ENCODE data around the gene FLII. TPM values are rescaled to one million over a fixed set of nuclear protein-coding genes. Genes with fewer than 3 reads are reported as not detected.

Gene FLII
- total and polyA plus RNA-seq, 2 of the 13 experiments (the other 11 are each of a cell fraction or from before 2014, with no cell fraction given) = 130 to 303 TPM

DNA sequence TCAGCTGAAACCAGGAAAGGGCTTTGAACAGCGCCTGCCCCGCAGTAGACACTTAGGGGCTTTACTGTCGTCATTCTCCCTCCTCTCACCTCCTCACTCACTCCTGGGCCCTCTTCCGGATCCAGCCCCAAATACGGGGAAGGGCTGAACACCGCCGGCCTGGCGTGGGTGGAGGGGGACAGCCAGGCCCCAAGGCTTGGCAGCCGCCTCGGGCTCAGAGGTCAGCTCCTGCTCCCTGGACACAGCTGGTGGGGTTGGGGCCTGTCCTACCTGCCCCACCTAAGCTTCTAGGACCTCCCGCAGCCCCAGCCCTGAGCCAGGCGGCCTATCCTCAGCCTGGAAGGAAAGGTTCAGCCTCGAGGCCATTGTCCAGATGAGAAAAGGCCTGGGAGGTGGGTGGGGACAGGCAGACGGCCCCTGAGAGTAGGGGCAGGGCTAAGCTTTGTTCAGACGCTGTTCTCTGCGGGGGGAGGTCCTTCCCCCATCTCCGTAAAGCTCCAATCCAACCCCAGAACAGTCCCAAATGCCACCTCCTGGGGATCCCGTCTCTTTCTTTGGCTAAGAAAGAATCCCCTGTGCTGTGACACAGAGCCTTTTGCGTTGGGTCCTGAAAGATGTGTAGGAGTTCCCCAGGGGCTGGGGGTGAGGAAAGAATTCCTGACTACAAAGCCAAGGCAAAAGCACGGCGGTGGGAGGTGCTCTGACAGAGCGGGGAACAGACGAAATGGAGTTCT lies 34.0 kb downstream of the FLII start (continued):
- TF ChIP-seq, protein P1, sequence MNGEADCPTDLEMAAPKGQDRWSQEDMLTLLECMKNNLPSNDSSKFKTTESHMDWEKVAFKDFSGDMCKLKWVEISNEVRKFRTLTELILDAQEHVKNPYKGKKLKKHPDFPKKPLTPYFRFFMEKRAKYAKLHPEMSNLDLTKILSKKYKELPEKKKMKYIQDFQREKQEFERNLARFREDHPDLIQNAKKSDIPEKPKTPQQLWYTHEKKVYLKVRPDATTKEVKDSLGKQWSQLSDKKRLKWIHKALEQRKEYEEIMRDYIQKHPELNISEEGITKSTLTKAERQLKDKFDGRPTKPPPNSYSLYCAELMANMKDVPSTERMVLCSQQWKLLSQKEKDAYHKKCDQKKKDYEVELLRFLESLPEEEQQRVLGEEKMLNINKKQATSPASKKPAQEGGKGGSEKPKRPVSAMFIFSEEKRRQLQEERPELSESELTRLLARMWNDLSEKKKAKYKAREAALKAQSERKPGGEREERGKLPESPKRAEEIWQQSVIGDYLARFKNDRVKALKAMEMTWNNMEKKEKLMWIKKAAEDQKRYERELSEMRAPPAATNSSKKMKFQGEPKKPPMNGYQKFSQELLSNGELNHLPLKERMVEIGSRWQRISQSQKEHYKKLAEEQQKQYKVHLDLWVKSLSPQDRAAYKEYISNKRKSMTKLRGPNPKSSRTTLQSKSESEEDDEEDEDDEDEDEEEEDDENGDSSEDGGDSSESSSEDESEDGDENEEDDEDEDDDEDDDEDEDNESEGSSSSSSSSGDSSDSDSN (CRISPR knock-in tag; IDR thresholded peaks at IDR 0.05) = peak; percentile 76
- no peak for TF ChIP-seq SRSF4 (IDR thresholded peaks at IDR 0.05; ENCODE audit: low read depth, low read length, poor library complexity, severe bottlenecking)
- no peak for TF ChIP-seq RNF2 (conservative IDR thresholded peaks at IDR 0.05; ENCODE audit: low read depth)
- TF ChIP-seq MTF1 (CRISPR knock-in tag; IDR thresholded peaks at IDR 0.05) = no peak
- no peak for TF ChIP-seq CENPX (CRISPR knock-in tag; IDR thresholded peaks at IDR 0.05)
- 0 out of 2 replicates have a peak, but pooled peaks have one; percentile 16 for TF ChIP-seq ZNF768 (CRISPR knock-in tag; IDR thresholded peaks at IDR 0.05)
- TF ChIP-seq, protein P2, sequence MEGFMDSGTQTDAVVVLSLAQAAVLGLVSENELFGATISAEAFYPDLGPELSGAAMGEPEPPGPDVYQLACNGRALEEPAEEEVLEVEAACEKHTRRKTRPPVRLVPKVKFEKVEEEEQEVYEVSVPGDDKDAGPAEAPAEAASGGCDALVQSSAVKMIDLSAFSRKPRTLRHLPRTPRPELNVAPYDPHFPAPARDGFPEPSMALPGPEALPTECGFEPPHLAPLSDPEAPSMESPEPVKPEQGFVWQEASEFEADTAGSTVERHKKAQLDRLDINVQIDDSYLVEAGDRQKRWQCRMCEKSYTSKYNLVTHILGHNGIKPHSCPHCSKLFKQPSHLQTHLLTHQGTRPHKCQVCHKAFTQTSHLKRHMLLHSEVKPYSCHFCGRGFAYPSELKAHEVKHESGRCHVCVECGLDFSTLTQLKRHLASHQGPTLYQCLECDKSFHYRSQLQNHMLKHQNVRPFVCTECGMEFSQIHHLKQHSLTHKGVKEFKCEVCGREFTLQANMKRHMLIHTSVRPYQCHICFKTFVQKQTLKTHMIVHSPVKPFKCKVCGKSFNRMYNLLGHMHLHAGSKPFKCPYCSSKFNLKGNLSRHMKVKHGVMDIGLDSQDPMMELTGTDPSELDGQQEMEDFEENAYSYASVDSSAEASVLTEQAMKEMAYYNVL (CRISPR knock-in tag; IDR thresholded peaks at IDR 0.05; ENCODE audit: borderline replicate concordance) = peak; percentile 12; the same call in 1 of the 2 replicates
- 0 out of 2 replicates have a peak, but pooled peaks have one; percentile 24 for TF ChIP-seq BRD4 (CRISPR knock-in tag; IDR thresholded peaks at IDR 0.05)
- TF ChIP-seq GPN1 (CRISPR knock-in tag; IDR thresholded peaks at IDR 0.05; ENCODE audit: borderline replicate concordance) = no peak
- TF ChIP-seq CENPT (CRISPR knock-in tag; IDR thresholded peaks at IDR 0.05; ENCODE audit: low read depth) = no peak
- no peak for TF ChIP-seq HMG20A (CRISPR knock-in tag; IDR thresholded peaks at IDR 0.05; ENCODE audit: borderline replicate concordance)
- no peak for TF ChIP-seq ZNF607 (CRISPR knock-in tag; IDR thresholded peaks at IDR 0.05; ENCODE audit: borderline replicate concordance)
- no peak for TF ChIP-seq NCOR1 (IDR thresholded peaks at IDR 0.05; ENCODE audit: borderline replicate concordance, low read length)
- TF ChIP-seq, protein P3, sequence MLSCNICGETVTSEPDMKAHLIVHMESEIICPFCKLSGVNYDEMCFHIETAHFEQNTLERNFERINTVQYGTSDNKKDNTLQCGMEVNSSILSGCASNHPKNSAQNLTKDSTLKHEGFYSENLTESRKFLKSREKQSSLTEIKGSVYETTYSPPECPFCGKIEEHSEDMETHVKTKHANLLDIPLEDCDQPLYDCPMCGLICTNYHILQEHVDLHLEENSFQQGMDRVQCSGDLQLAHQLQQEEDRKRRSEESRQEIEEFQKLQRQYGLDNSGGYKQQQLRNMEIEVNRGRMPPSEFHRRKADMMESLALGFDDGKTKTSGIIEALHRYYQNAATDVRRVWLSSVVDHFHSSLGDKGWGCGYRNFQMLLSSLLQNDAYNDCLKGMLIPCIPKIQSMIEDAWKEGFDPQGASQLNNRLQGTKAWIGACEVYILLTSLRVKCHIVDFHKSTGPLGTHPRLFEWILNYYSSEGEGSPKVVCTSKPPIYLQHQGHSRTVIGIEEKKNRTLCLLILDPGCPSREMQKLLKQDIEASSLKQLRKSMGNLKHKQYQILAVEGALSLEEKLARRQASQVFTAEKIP (CRISPR knock-in tag; IDR thresholded peaks at IDR 0.05; ENCODE audit: borderline replicate concordance) = no peak
- TF ChIP-seq SSRP1 (CRISPR knock-in tag; IDR thresholded peaks at IDR 0.05) = no peak
- no peak for TF ChIP-seq ZBTB3 (CRISPR knock-in tag; IDR thresholded peaks at IDR 0.05; ENCODE audit: borderline replicate concordance, low read depth)
- TF ChIP-seq STAG1 (CRISPR knock-in tag; IDR thresholded peaks at IDR 0.05) = no peak
- TF ChIP-seq REXO4 (CRISPR knock-in tag; IDR thresholded peaks at IDR 0.05; ENCODE audit: borderline replicate concordance) = no peak
- TF ChIP-seq ZSCAN9 (CRISPR knock-in tag; IDR thresholded peaks at IDR 0.05; ENCODE audit: borderline replicate concordance) = no peak; the same call in 1 of the 2 replicates
- no peak for TF ChIP-seq ZNF33A (CRISPR knock-in tag; IDR thresholded peaks at IDR 0.05; ENCODE audit: borderline replicate concordance)
- TF ChIP-seq ZNF260 (CRISPR knock-in tag; IDR thresholded peaks at IDR 0.05; ENCODE audit: borderline replicate concordance, low read depth) = no peak
- 0 out of 2 replicates have a peak, but pooled peaks have one; percentile 52 for TF ChIP-seq RFXANK (CRISPR knock-in tag; IDR thresholded peaks at IDR 0.05)
- no peak for TF ChIP-seq ZNF138 (CRISPR knock-in tag; IDR thresholded peaks at IDR 0.05; ENCODE audit: low read depth)
- peak; percentile 10; the same call in 1 of the 2 replicates for TF ChIP-seq SOX5 (CRISPR knock-in tag; IDR thresholded peaks at IDR 0.05; ENCODE audit: borderline replicate concordance)

All from HepG2 (cell line).